ENCODE measurements around the gene ZNF559.
A peak's percentile ranks its signal among the peaks of the same experiment; 100 is the strongest.
"Not testable (repeated sequence)": the region's sequence is repeated elsewhere in the genome, so short reads cannot be mapped to it uniquely, and the experiment has no call there.

ZNF559 gene

GRCh38 chr19:9321756-9322155, 2.2 kb upstream of the ZNF559 start:
- not testable (repeated sequence) for H3K9ac ChIP-seq (ENCODE audit: low read length); H3K4me1 ChIP-seq (ENCODE audit: control insufficient read depth, insufficient read depth, low read length); H3K27me3 ChIP-seq (ENCODE audit: control insufficient read depth, insufficient read depth, low read length); H3K36me3 ChIP-seq (ENCODE audit: control insufficient read depth, insufficient read depth, low read length); H3K4me3 ChIP-seq (ENCODE audit: low read length)
- peaks cover 13% of the 10 kb centered on the region for H3K9me3 ChIP-seq (ENCODE audit: control insufficient read depth, low read length)

GRCh38 chr19:9322201-9322600, 1.8 kb upstream of the ZNF559 start:
- not testable (repeated sequence) for H3K4me1 ChIP-seq (ENCODE audit: control insufficient read depth, insufficient read depth, low read length); H3K27me3 ChIP-seq (ENCODE audit: control insufficient read depth, insufficient read depth, low read length)
- H3K9me3 ChIP-seq (ENCODE audit: control insufficient read depth, low read length) = peaks cover 13% of the 10 kb centered on the region

DNA sequence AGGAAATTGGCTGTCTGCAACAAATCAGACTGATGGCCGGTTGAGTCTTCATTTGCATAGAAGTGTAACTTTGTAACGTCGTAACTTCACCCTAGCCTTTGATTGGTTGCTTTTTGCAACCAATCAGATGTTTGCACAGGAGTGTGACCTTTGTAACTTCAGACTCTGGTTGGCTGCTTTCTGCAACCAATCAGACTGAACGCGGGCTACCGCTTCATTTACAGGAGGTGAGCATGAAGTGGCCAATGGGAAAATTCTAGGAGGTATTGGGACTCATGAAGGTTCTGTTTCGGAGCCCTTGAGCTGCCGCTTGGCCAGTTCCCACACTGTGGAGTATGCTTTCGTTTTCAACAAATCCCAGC, 441 bp upstream of the ZNF559 start:
- Histone ChIP-seq H3K4me1 (ENCODE audit: control insufficient read depth, insufficient read depth, low read length) (peaks cover 6% of the 10 kb centered on the region), H3K9ac (ENCODE audit: low read length) (peak overlapping the region; percentile 76), H3K9me3 (ENCODE audit: control insufficient read depth, low read length) (peaks cover 13% of the 10 kb centered on the region), H3K36me3 (ENCODE audit: control insufficient read depth, insufficient read depth, low read length) (no peaks in the 10 kb centered on the region), H3K4me3 (ENCODE audit: low read length) (peak overlapping the region; percentile 98), H3K27me3 (ENCODE audit: control insufficient read depth, insufficient read depth, low read length) (no peaks in the 10 kb centered on the region)

More at GRCh38 chr19:9322201-9322600, 1.8 kb upstream of the ZNF559 start:
- not testable (repeated sequence) for H3K4me3 ChIP-seq (ENCODE audit: low read length); H3K36me3 ChIP-seq (ENCODE audit: control insufficient read depth, insufficient read depth, low read length); H3K9ac ChIP-seq (ENCODE audit: low read length)

GRCh38 chr19:9324584-9324962, 594 bp downstream of the ZNF559 start:
- Histone ChIP-seq H3K4me1 (ENCODE audit: control insufficient read depth, insufficient read depth, low read length) (peaks cover 6% of the 10 kb centered on the region), H3K36me3 (ENCODE audit: control insufficient read depth, insufficient read depth, low read length) (no peaks in the 10 kb centered on the region), H3K4me3 (ENCODE audit: low read length) (peak overlapping the region; percentile 98), H3K9ac (ENCODE audit: low read length) (peak overlapping the region; percentile 76), H3K9me3 (ENCODE audit: control insufficient read depth, low read length) (peaks cover 13% of the 10 kb centered on the region), H3K27me3 (ENCODE audit: control insufficient read depth, insufficient read depth, low read length) (no peaks in the 10 kb centered on the region)

GRCh38 chr19:9329999-9330398, 6.0 kb downstream of the ZNF559 start:
- Histone ChIP-seq H3K27me3 (ENCODE audit: control insufficient read depth, insufficient read depth, low read length) (no peaks in the 10 kb centered on the region), H3K9ac (ENCODE audit: low read length) (no peak overlapping the region), H3K4me1 (ENCODE audit: control insufficient read depth, insufficient read depth, low read length) (no peaks in the 10 kb centered on the region), H3K9me3 (ENCODE audit: control insufficient read depth, low read length) (peaks cover 9% of the 10 kb centered on the region), H3K36me3 (ENCODE audit: control insufficient read depth, insufficient read depth, low read length) (no peaks in the 10 kb centered on the region), H3K4me3 (ENCODE audit: low read length) (no peak overlapping the region)

GRCh38 chr19:9342610-9343304, 18.8 kb downstream of the ZNF559 start:
- Histone ChIP-seq H3K9ac (ENCODE audit: low read length) (no peak overlapping the region), H3K27me3 (ENCODE audit: control insufficient read depth, insufficient read depth, low read length) (no peaks in the 10 kb centered on the region), H3K9me3 (ENCODE audit: control insufficient read depth, low read length) (peaks cover 23% of the 10 kb centered on the region), H3K4me3 (ENCODE audit: low read length) (no peak overlapping the region), H3K4me1 (ENCODE audit: control insufficient read depth, insufficient read depth, low read length) (no peaks in the 10 kb centered on the region), H3K36me3 (ENCODE audit: control insufficient read depth, insufficient read depth, low read length) (no peaks in the 10 kb centered on the region)

DNA sequence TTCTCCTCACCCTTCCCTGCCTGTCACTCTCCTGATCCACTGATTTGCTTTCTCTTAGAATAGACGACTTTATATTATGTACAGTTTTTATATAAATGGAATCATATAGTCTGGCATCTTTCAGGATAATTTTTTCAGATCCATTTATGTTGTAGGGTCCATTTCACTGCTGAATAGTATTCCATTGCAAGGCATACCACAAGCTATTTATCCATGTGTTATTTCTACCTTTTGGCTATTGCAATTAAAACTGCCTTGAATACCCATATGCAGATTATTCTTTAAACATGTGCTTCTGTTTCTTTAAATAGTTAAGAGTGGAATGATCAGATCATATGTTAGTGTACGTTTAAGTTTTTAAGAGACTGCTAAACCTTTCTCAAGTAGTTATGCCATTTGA, 21.0 kb downstream of the ZNF559 start:
- no peaks in the 10 kb centered on the region for H3K36me3 ChIP-seq (ENCODE audit: control insufficient read depth, insufficient read depth, low read length)
- H3K9ac ChIP-seq (ENCODE audit: low read length) = no peak overlapping the region
- H3K4me3 ChIP-seq (ENCODE audit: low read length) = no peak overlapping the region
- peaks cover 22% of the 10 kb centered on the region for H3K9me3 ChIP-seq (ENCODE audit: control insufficient read depth, low read length)
- H3K27me3 ChIP-seq (ENCODE audit: control insufficient read depth, insufficient read depth, low read length) = no peaks in the 10 kb centered on the region
- no peaks in the 10 kb centered on the region for H3K4me1 ChIP-seq (ENCODE audit: control insufficient read depth, insufficient read depth, low read length)

DNA sequence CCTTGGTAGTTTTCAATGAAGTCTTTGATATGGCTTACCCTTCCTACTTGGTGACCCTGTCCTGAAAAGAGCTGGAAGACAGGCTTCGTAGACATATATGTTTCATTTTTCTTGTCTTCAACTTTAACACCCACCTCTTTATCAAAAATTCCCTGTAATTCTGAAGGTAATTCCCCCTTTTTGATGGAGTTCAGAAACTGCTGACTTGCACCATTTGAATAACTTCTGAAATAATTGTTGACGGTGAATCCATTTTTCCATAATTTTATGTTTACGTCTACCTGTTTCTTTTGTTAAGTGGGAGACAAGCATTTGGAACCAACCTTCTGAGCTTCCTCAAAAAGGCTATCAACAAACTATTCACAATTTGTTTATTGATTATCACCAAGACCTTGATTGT, 24.3 kb downstream of the ZNF559 start:
- Histone ChIP-seq H3K4me1 (ENCODE audit: control insufficient read depth, insufficient read depth, low read length) (no peaks in the 10 kb centered on the region), H3K9ac (ENCODE audit: low read length) (no peak overlapping the region), H3K9me3 (ENCODE audit: control insufficient read depth, low read length) (peaks cover 13% of the 10 kb centered on the region), H3K27me3 (ENCODE audit: control insufficient read depth, insufficient read depth, low read length) (no peaks in the 10 kb centered on the region), H3K36me3 (ENCODE audit: control insufficient read depth, insufficient read depth, low read length) (no peaks in the 10 kb centered on the region), H3K4me3 (ENCODE audit: low read length) (no peak overlapping the region)

- peaks cover 9% of the 10 kb centered on the region for H3K9me3 ChIP-seq (ENCODE audit: control insufficient read depth, low read length)
- no peak overlapping the region for H3K9ac ChIP-seq (ENCODE audit: low read length)
- H3K36me3 ChIP-seq (ENCODE audit: control insufficient read depth, insufficient read depth, low read length) = no peaks in the 10 kb centered on the region
- H3K4me3 ChIP-seq (ENCODE audit: low read length) = no peak overlapping the region
- no peaks in the 10 kb centered on the region for H3K4me1 ChIP-seq (ENCODE audit: control insufficient read depth, insufficient read depth, low read length)
- H3K27me3 ChIP-seq (ENCODE audit: control insufficient read depth, insufficient read depth, low read length) = no peaks in the 10 kb centered on the region
These were observed 24.7 kb downstream of the ZNF559 start for GRCh38 chr19:9348671-9349070.

GRCh38 chr19:9352505-9352904, 28.5 kb downstream of the ZNF559 start:
- Histone ChIP-seq H3K9ac (ENCODE audit: low read length) (no peak overlapping the region), H3K36me3 (ENCODE audit: control insufficient read depth, insufficient read depth, low read length) (no peaks in the 10 kb centered on the region), H3K9me3 (ENCODE audit: control insufficient read depth, low read length) (peaks cover 9% of the 10 kb centered on the region)

DNA sequence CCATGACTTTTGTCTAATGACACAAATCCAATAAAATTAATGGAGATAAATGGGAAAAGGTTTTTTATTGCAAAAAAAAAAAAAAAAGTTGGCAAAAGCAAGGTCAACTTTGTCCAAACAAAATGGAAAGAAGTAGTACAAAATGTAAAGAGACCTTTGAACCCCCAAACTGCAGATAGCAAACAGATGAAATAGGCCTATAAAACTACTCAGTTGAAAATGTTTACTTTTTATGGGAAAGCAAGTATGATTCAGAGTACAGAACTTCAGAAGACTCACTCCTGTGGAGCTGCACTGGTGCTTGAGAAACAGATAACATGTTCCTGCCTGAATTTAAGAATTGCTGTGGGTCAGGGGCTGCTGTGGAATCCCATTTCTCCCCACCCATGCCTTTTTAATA, 29.0 kb downstream of the ZNF559 start:
- no peak overlapping the region for H3K4me3 ChIP-seq (ENCODE audit: low read length)
- H3K4me1 ChIP-seq (ENCODE audit: control insufficient read depth, insufficient read depth, low read length) = no peaks in the 10 kb centered on the region
- no peaks in the 10 kb centered on the region for H3K36me3 ChIP-seq (ENCODE audit: control insufficient read depth, insufficient read depth, low read length)
- no peak overlapping the region for H3K9ac ChIP-seq (ENCODE audit: low read length)
- peaks cover 9% of the 10 kb centered on the region for H3K9me3 ChIP-seq (ENCODE audit: control insufficient read depth, low read length)
- no peaks in the 10 kb centered on the region for H3K27me3 ChIP-seq (ENCODE audit: control insufficient read depth, insufficient read depth, low read length)

More at GRCh38 chr19:9352505-9352904, 28.5 kb downstream of the ZNF559 start:
- Histone ChIP-seq H3K27me3 (ENCODE audit: control insufficient read depth, insufficient read depth, low read length) (no peaks in the 10 kb centered on the region), H3K4me3 (ENCODE audit: low read length) (no peak overlapping the region), H3K4me1 (ENCODE audit: control insufficient read depth, insufficient read depth, low read length) (no peaks in the 10 kb centered on the region)

GRCh38 chr19:9354651-9355050, 30.7 kb downstream of the ZNF559 start:
- Histone ChIP-seq H3K4me3 (ENCODE audit: low read length) (no peak overlapping the region), H3K9me3 (ENCODE audit: control insufficient read depth, low read length) (peaks cover 4% of the 10 kb centered on the region), H3K27me3 (ENCODE audit: control insufficient read depth, insufficient read depth, low read length) (no peaks in the 10 kb centered on the region), H3K9ac (ENCODE audit: low read length) (no peak overlapping the region), H3K4me1 (ENCODE audit: control insufficient read depth, insufficient read depth, low read length) (no peaks in the 10 kb centered on the region), H3K36me3 (ENCODE audit: control insufficient read depth, insufficient read depth, low read length) (no peaks in the 10 kb centered on the region)

GRCh38 chr19:9362905-9363304, 38.9 kb downstream of the ZNF559 start, which contains the start of gene ZNF177:
Gene ZNF177, plus strand, starts transcription at chr19:9363013. Its CDS starts 15,299 bp downstream, at chr19:9378312.
- Histone ChIP-seq H3K4me3 (ENCODE audit: low read length) (no peak within 1 kb of the TSS), H3K36me3 (ENCODE audit: control insufficient read depth, insufficient read depth, low read length) (no peaks in the 10 kb centered on the region), H3K4me1 (ENCODE audit: control insufficient read depth, insufficient read depth, low read length) (no peaks in the 10 kb centered on the region), H3K9ac (ENCODE audit: low read length) (no peak within 1 kb of the TSS), H3K27me3 (ENCODE audit: control insufficient read depth, insufficient read depth, low read length) (no peaks in the 10 kb centered on the region), H3K9me3 (ENCODE audit: control insufficient read depth, low read length) (no peaks in the 10 kb centered on the region)

All from mucosa of stomach (tissue), 1 donor.